GM19025 (cell line): ENCODE data around the gene MAL.

ENCODE experiments used
- ATAC-seq: cut with Tn5 transposase; IDR thresholded peaks from one replicate; pipeline ENCODE4 v1.9.1; 2021; ENCODE audit warnings: mild to moderate bottlenecking, low read depth, moderate library complexity; ENCODE audit not compliant: unreplicated experiment

Gene MAL

DNA sequence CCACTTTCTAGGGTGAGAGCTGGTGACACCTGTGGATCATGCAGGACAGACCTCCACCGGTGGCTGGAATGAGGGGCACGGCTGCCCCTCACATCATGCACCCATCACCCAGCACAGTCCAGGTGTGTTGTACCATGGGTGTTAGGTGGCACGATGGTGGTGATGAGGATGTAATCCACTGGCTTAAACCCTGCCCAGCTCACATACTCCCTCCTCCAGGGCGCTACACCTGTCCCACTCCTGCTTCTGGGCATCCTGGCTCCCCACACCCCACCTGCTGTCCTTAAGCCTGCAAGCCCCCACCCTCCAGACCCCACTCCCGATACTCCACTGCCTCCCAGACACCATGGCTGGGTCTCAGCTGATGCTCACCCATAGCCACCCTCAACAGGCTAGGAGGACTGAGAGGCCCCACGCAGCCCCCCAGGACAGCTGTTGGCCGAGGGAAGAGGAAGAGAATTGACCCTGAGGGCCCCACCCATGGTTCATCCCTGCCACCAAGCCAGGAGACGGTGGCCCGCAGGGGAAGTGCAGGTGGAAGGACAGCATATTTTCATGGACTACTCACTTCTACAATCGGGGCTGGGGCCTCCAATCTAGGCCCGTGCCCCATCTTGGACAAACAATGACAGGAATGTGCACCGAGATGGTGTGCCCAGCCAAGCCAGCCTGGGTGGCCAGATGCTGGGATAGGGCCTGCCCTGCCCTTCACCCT is 34.3 kb downstream of the MAL start:
- ATAC-seq, result no peak

DNA sequence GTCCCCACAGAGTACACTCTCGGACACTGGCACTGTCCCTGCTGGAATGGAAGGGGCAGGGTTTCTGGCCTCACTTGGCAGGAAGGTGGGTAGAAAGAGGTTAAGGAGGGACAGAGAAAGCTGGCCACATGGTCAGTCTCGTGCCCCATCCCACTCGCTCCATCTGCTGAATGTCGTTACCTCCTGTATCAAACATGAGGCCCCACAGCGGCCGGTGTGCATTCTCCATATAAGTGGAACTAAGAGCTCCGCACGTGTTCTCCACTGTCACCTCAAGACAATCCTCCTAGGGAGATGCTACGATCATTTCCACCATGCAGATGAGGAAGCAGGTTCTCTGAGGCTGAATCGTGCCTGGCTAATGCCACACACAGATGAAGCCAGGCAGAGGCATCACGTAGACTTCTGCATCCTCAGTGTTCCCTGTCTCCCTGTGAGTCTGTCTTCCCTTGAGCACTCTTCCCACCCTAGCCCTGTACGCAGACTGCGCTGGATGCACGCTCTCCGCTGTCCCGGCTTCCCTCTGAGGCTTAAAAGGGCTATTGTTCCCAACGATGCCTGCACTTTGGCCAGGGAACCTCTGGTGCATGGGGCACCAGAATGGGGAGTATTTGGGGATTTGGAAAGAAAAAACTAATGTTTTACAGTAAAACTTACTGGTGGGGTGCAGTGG is 35.1 kb downstream of the MAL start:
- no peak for ATAC-seq

DNA sequence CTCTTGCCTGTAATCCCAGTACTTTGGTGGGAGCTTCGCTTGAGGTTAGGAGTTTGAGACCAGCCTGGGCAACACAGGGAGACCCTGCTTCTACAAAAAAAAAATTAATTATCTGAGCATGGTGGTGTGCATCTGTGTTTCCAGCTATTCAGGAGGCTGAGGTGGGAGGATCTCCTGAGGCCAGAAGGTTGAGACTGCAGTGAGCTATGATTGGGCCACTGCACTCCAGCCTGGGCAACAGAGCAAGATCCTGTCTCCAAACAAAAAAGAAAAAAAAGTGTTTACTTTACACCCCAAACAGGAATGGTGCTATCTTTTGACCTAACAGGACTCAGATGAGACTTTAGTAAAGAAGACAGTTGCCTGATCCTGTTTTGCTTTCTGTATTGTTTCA is 35.6 kb downstream of the MAL start:
- no peak for ATAC-seq

- no peak for ATAC-seq
Observed at GRCh38 chr2:95061601-95062183, 36.2 kb downstream of the MAL start.

DNA sequence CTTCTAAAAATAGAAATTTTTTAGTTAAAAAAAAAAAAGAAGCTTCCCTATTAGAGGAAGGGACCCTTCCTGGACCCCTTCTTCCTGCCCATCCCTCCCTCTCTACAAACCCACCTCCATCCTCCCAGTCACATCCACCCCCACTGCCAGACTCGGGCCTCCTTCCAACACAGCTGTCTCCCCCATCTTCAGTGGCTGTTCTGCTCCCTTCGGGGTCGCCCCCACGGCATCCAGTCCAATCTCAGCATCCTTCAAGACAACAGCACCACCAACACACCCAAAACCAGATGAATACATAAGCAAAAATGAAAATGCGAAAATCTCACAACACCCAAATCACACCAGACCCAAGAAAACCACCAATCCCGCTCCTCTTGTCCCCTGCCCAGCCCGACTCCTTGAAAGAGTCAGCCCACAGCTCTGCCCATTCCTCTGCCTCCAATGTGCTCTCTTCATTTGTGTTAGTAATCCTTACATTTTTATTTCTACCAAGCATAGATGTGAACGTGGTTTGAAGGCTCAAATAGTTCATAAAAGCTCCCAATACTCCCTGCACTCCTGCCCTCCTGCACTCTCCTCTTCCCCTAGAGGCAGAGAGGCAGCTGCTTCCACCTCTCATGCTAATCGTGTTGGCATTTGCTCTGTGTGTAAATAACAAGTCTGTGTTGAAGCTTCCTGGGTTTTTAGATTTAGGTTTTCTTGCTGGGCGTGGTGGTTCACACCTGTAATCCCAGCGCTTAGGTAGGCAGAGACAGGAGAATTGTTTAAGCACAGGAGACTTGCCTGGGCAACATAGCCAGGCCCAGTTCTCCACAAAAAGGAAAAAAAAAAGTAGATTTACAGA is 37.0 kb downstream of the MAL start:
- ATAC-seq, result peak; percentile 13

GRCh38 chr2:95063086-95063958 is 37.8 kb downstream of the MAL start:
- ATAC-seq, result peak; percentile 89

- no peak for ATAC-seq
Observed at GRCh38 chr2:95068256-95068655, 42.7 kb downstream of the MAL start.

- no peak for ATAC-seq
Observed at GRCh38 chr2:95069465-95069864, 44.0 kb downstream of the MAL start.

- ATAC-seq, result no peak
Observed at GRCh38 chr2:95071856-95072255, 46.3 kb downstream of the MAL start.

DNA sequence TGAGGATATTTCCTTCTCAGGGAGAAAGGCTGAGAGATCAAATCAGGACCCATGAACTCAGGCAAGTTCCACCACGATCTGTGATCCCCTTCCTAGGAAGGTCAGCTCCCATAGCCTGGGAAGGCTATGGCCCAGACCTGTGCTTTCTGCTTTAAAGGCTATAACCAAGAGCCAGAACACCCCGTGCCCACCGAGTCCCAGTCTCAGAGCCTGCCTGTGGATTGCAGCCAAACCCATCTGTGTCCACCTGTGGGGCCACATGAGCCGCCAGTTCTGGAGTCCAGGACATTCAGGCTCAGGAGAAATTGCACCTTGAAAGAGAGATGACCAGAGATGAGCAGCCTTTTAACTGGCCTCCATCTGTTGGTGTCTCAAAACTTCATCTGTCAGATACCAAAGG is 46.9 kb downstream of the MAL start:
- no peak for ATAC-seq

DNA sequence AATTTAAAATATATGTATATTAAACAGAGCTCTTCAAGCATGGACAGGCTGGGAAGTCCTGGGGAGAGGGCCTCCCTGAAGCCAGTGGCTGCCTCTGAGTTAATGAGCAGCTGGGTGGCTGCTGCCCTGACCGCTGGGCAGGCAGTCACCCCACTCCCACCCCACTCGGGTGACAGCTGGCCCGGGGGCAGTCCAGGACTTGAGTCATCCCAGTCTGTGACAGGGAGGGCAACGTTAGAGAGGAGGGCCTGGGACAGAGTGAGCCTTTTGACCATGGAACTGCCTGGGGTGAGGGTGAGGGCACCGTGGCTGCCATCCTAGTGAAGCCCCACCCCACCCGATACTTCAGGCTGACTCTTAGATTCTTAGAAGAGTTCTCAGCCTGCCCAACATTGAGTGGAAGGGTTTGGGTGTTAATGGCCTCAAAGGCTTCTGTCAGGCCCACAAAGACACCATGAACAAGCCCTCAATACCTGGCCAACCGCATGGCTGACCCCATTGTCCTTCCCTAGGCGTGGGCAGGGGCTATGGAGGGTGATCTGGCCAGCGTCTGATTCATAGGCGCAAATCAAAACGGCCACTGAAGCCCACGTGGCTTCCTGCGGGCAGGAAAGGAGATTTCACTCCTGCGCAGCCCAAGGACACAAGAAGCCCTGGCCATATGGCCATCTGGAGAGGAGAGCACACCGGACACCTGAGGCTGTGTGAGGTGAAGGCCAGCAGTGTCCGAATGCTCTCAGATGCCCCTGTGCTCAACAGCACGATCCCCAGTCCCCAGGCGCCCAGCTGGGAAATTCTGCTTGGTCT is 48.6 kb downstream of the MAL start:
- no peak for ATAC-seq

DNA sequence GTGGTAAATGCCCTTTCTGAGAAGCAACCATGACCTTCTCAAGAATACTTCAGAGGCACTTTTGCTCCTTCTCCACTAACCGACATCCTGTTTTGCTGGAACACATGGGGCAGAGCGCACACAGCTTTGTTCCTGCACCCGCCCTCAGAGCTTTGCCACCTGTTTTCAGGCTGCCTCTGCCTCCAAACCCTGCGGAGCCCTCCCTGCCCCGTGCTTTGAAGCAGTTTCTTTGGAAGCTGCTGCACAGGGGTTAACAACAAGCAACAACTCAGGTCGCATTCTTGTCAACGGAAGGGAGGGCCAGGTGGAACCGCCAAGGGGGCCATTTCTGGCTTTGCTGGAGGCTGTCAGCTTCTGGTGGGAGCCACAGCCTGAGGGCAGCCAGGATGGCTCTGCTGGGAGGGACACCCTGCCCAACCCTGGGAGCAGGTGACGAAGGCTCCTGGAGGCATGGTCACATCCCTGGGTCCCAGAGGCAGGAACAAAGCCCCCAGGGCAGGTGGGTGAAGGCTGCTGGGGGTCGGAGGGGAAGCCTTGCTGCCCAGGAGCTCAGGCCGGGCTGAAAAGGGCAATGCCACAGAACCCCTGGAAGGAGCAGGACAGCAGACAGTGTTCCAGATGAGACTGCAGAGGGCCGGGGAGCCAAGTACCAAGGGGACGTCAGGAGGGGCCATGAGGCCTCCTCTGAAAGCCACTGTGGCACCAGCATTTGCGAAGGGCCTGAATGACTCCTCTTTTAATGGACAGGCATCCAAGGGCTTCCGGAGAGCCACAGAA is 49.3 kb downstream of the MAL start:
- ATAC-seq, result peak; percentile 39

GRCh38 chr2:95075440-95076132 is 50.1 kb downstream of the MAL start:
- ATAC-seq, result no peak

DNA sequence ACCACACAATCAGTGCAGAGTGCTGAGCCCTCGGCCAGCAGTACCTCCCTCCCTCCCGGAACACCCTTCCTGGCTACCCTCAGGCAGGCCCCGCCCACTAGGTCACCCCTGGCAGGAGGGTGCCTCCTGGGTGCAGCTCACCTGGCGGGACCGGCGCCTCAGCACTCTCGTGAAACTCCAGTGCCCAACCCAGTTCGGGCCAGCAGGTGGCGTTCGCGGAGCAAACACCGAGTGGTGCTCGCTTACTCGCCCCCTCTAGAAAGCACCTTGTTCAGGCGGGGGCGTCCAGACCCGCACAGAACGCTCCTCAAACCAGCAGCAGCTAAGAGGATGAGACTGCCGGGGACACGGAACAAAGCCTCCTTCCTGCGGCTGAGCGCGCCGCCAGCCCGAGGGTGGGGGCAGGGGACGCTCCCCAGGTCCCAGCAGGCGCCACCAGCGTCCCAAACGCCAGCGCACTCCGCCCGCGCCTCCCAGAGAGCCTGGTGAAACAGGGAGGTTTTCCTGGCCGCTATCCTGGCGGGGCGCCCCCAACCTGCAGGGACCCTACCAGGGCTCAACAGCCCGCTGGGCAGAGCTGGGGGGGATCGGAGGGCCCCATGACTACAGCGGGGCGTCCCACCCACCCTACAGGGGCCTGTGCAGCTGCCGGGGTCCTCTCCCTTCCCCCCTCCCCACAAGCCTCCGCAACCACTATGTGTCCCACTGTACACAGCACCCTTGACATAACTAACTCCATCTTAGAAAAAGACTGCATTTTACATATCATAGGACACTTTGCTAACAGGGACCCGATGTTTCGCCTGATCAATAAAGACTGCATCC is 51.4 kb downstream of the MAL start:
- peak; percentile 69 for ATAC-seq

GRCh38 chr2:95077530-95077825 is 52.0 kb downstream of the MAL start:
- ATAC-seq, result no peak

DNA sequence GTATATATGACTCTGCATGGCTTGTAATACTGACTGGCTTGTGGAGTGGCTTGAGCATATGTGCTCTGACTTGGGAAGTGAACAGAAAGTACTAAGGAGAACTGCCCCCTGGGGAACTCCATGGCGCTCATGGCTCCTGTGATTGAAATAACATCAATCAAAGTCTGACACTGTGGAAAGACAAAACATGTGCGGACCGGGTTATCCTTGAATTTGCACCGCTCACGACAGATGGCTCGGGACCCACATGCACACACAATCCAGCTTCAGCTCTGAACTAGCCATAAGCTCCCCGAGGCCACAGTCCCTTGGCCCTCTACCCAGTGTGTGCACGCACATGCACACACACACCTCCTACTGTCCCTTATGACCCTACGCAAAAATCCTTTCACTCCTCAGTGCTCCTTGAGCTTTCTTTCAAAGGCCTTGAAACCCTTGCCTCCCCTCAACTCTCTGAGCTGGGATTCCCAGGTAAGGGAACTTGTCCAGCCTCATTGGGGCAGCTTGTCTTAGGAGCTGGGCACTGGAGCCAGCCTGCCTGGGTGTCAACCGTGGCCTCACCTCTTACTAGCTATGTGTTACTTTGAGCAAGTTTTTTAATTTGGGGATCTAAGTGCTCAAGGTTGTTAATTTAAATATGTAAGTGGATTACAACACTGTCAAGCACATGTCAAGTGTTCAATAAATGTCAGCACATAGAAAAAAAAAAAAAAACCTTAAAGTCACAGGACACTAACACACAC is 52.5 kb downstream of the MAL start:
- ATAC-seq, result no peak
